ENCODE measurements around the gene SHISA3. TPM values are rescaled to one million over a fixed set of nuclear protein-coding genes. Genes with fewer than 3 reads are reported as not detected.

Gene SHISA3
- total and polyA plus RNA-seq, 2 of the 8 experiments (the other 6 are each of a cell fraction or from before 2014, with no cell fraction given), result 2.0 to 9.3 TPM

- Histone ChIP-seq H3K14ac (ENCODE audit: insufficient read length) (no peak overlapping the region), H3K23ac (ENCODE audit: insufficient read length) (no peak overlapping the region), H4K91ac (replicated peaks; ENCODE audit: insufficient read length, low read length) (no peak overlapping the region), H3K36me3 (ENCODE audit: control insufficient read depth in 2 of 4, insufficient read depth in 4 of 4, low read length in 3 of 4) (no peaks in the 10 kb centered on the region), H3K9ac (replicated peaks in 1 of 4; ENCODE audit: extremely low read depth in 1 of 4, low read depth in 3 of 4, low read length in 3 of 4) (no peak overlapping the region), H3K4ac (replicated peaks; ENCODE audit: insufficient read length, low read depth, low read length) (peak overlapping the region; percentile 58), H2BK15ac (ENCODE audit: low read length) (peak overlapping the region; percentile 65; the same call in 1 of the 2 replicates), H2AFZ (ENCODE audit: low read length) (peak overlapping the region; percentile 47; the same call in 1 of the 2 replicates), H3K4me3 (ENCODE audit: extremely low read depth in 1 of 4, insufficient read depth in 2 of 4, low read depth in 3 of 4, low read length in 4 of 4) (peak overlapping the region; percentile 45 to 66 (median 58)), H3K4me2 (ENCODE audit: insufficient read depth in 1 of 2, low read depth in 2 of 2, low read length in 2 of 2) (peak overlapping the region; percentile 89 to 93), H2BK120ac (replicated peaks; ENCODE audit: low read depth, low read length) (no peak overlapping the region), H3K79me2 (ENCODE audit: control insufficient read depth in 1 of 2, insufficient read depth in 2 of 2, low read length in 2 of 2) (no peaks in the 10 kb centered on the region), H4K5ac (ENCODE audit: insufficient read length, low read depth, low read length) (no peak overlapping the region), H3K79me1 (ENCODE audit: low read depth, low read length) (no peaks in the 10 kb centered on the region), H4K20me1 (replicated peaks in 1 of 2; ENCODE audit: control insufficient read depth in 1 of 2, insufficient read depth in 2 of 2, low read length in 2 of 2) (no peaks in the 10 kb centered on the region), H2BK12ac (ENCODE audit: low read depth, low read length) (peak overlapping the region; percentile 56; the same call in 1 of the 2 replicates), H3K4me1 (replicated peaks in 1 of 4; ENCODE audit: control insufficient read depth in 3 of 4, insufficient read depth in 4 of 4, low read length in 3 of 4) (peaks cover 6 to 20% (median 11%) of the 10 kb centered on the region in 4 experiments; a peak in 6 of 7 replicates), H4K8ac (ENCODE audit: extremely low read depth, insufficient read depth, low read length) (no peak overlapping the region; the same call in 1 of the 2 replicates), H3K9me3 (ENCODE audit: insufficient read depth in 2 of 2, low read depth in 1 of 2, low read length in 1 of 2) (no peaks in the 10 kb centered on the region), H3K23me2 (ENCODE audit: low read depth, low read length) (peaks cover 33% of the 10 kb centered on the region), H2BK20ac (ENCODE audit: low read length) (no peak overlapping the region), H3K27ac (ENCODE audit: low read depth, low read length) (no peak overlapping the region), H2BK5ac (ENCODE audit: low read depth, low read length) (peak overlapping the region; percentile 26; the same call in 1 of the 2 replicates), H3K27me3 (replicated peaks in 1 of 4; ENCODE audit: control insufficient read depth in 3 of 4, extremely low read depth in 1 of 4, insufficient read depth in 3 of 4, low read length in 3 of 4) (peaks cover 19 to 65% (median 57%) of the 10 kb centered on the region in 4 experiments), H3K56ac (replicated peaks; ENCODE audit: insufficient read length, low read depth, low read length) (peak overlapping the region; percentile 27), H2AK5ac (ENCODE audit: low read depth, low read length) (no peak overlapping the region), H3K18ac (ENCODE audit: extremely low read depth, low read length) (peak overlapping the region; percentile 88)
- ChIA-PET POLR2A (ENCODE audit: partially characterized antibody) (interaction anchor here (1.8 kb wide), 1 partner anchor 28 kb away, joined by 4 read pairs; no protein-coding TSS in a partner anchor), CTCF (ENCODE audit: partially characterized antibody) (interaction anchor here (0.6 to 12.0 kb wide), 11 partner anchors 8 to 248 kb away, joined by 3 to 135 read pairs (median 4); no protein-coding TSS in a partner anchor)
- DNase-seq (ENCODE audit: low read depth in 1 of 2, low spot score in 2 of 2), result no peak
- FAIRE-seq, result no peak
- 4% methylated on average over 60 of the region's 60 CpGs; no CpG with 5 or more reads in 1 of the 2 experiments for WGBS, 2 experiments (ENCODE audit: extremely low coverage in 1 of 2, insufficient coverage in 1 of 2, insufficient read length in 1 of 2, insufficient replicate concordance in 2 of 2, low coverage in 1 of 2, low lambda C conversion rate in 2 of 2, missing lambda C conversion rate in 1 of 2)
- TF ChIP-seq GTF2F1 (IDR thresholded peaks at IDR 0.05; ENCODE audit: borderline replicate concordance, low read depth, low read length), result no peak
- no peak for TF ChIP-seq SP2 (IDR thresholded peaks at IDR 0.05; ENCODE audit: low read length)
- no peak for TF ChIP-seq POLR2AphosphoS5 (IDR thresholded peaks at IDR 0.05; ENCODE audit: low read depth, low read length)
- peak; percentile 50 for TF ChIP-seq RNF2 (IDR thresholded peaks at IDR 0.05; ENCODE audit: borderline replicate concordance, low read depth, low read length, missing control alignments, poor library complexity, severe bottlenecking)
- TF ChIP-seq SUZ12 (IDR thresholded peaks at IDR 0.05; ENCODE audit: low read length), result peak; percentile 81
- no peak for TF ChIP-seq NRF1 (IDR thresholded peaks at IDR 0.05; ENCODE audit: low read depth, low read length)
- 0 out of 4 replicates have a peak, but pooled peaks have one; percentile 9 to 11 for TF ChIP-seq RAD21 (IDR thresholded peaks at IDR 0.05 in 1 of 2, conservative IDR thresholded peaks at IDR 0.05 in 1 of 2; ENCODE audit: low read depth in 2 of 2, low read length in 2 of 2)
- peak; percentile 81 for TF ChIP-seq EZH2 (IDR thresholded peaks at IDR 0.05; ENCODE audit: low read depth, low read length, severe bottlenecking)
- TF ChIP-seq ASH2L (IDR thresholded peaks at IDR 0.05; ENCODE audit: low read length), result peak; percentile 12
- peak; percentile 23; the same call in 1 of the 2 replicates for TF ChIP-seq PHF8 (conservative IDR thresholded peaks at IDR 0.05; ENCODE audit: low read depth, low read length)
- TF ChIP-seq SAP30 (IDR thresholded peaks at IDR 0.05; ENCODE audit: insufficient read depth, insufficient replicate concordance, low read length), result no peak
Observed at GRCh38 chr4:42398171-42398870, 1.0 kb downstream of the SHISA3 start.
